ENCODE results near the gene CNDP2. TPM values are rescaled to one million over a fixed set of nuclear protein-coding genes. Genes with fewer than 3 reads are reported as not detected.

The CNDP2 gene
- total RNA-seq = 160 and 177 TPM in 2 replicates

GRCh38 chr18:74495581-74496507, at the start of gene CNDP2:
Gene CNDP2, plus strand, starts transcription at chr18:74496363. Its CDS starts 3,611 bp downstream, at chr18:74499974.
- Mint-ChIP-seq H3K27me3 (peaks cover 12% of the 10 kb centered on the region), H3K27ac (peak within 1 kb of the TSS; percentile 100), H3K9me3 (no peaks in the 10 kb centered on the region), H3K36me3 (ENCODE audit: low read depth) (peaks cover 21% of the 10 kb centered on the region), H3K4me3 (peak within 1 kb of the TSS; percentile 90), H3K4me1 (peaks cover 42% of the 10 kb centered on the region)
- intact Hi-C loops (cut with micrococcal nuclease) = loop anchor here (2.0 to 5.0 kb wide), 3 partner anchors 57 to 434 kb away; no protein-coding TSS in a partner anchor
- peak; percentile 100 for DNase-seq

- Mint-ChIP-seq H3K27ac (no peak overlapping the region), H3K4me3 (no peak overlapping the region), H3K36me3 (ENCODE audit: low read depth) (no peaks in the 10 kb centered on the region), H3K4me1 (no peaks in the 10 kb centered on the region), H3K9me3 (no peaks in the 10 kb centered on the region), H3K27me3 (peaks cover 6% of the 10 kb centered on the region)
- DNase-seq = no peak
- intact Hi-C loops (cut with micrococcal nuclease) = no loop called here
Observed at GRCh38 chr18:74446631-74447403, 49.3 kb upstream of the CNDP2 start.

- no peak for DNase-seq
- no peaks in the 10 kb centered on the region for H3K9me3 Mint-ChIP-seq
- intact Hi-C loops (cut with micrococcal nuclease) = no loop called here
Observed at GRCh38 chr18:74447404-74448152, 48.6 kb upstream of the CNDP2 start.

GRCh38 chr18:74450626-74451025, 45.5 kb upstream of the CNDP2 start:
- intact Hi-C loops (cut with micrococcal nuclease) = no loop called here
- peaks cover 34% of the 10 kb centered on the region for H3K27me3 Mint-ChIP-seq
- H3K27ac Mint-ChIP-seq = no peak overlapping the region
- no peaks in the 10 kb centered on the region for H3K9me3 Mint-ChIP-seq
- H3K36me3 Mint-ChIP-seq (ENCODE audit: low read depth) = no peaks in the 10 kb centered on the region
- DNase-seq = no peak
- H3K4me3 Mint-ChIP-seq = no peak overlapping the region
- no peaks in the 10 kb centered on the region for H3K4me1 Mint-ChIP-seq

More at GRCh38 chr18:74447404-74448152, 48.6 kb upstream of the CNDP2 start:
- Mint-ChIP-seq H3K4me3 (no peak overlapping the region), H3K36me3 (ENCODE audit: low read depth) (no peaks in the 10 kb centered on the region), H3K27ac (no peak overlapping the region), H3K27me3 (peaks cover 11% of the 10 kb centered on the region), H3K4me1 (no peaks in the 10 kb centered on the region)

- H3K27ac Mint-ChIP-seq = no peak overlapping the region
- DNase-seq = no peak
- no peak overlapping the region for H3K4me3 Mint-ChIP-seq
- H3K27me3 Mint-ChIP-seq = peaks cover 39% of the 10 kb centered on the region
- H3K9me3 Mint-ChIP-seq = no peaks in the 10 kb centered on the region
- intact Hi-C loops (cut with micrococcal nuclease) = no loop called here
- H3K4me1 Mint-ChIP-seq = no peaks in the 10 kb centered on the region
- no peaks in the 10 kb centered on the region for H3K36me3 Mint-ChIP-seq (ENCODE audit: low read depth)
Observed at GRCh38 chr18:74451148-74451547, 45.0 kb upstream of the CNDP2 start.

GRCh38 chr18:74453016-74453566, 43.1 kb upstream of the CNDP2 start:
- Mint-ChIP-seq H3K36me3 (ENCODE audit: low read depth) (no peaks in the 10 kb centered on the region), H3K27ac (no peak overlapping the region), H3K4me3 (no peak overlapping the region), H3K4me1 (no peaks in the 10 kb centered on the region), H3K9me3 (no peaks in the 10 kb centered on the region), H3K27me3 (peaks cover 53% of the 10 kb centered on the region)
- no peak for DNase-seq
- intact Hi-C loops (cut with micrococcal nuclease) = no loop called here

GRCh38 chr18:74453642-74454198, 42.4 kb upstream of the CNDP2 start:
- no peak overlapping the region for H3K4me3 Mint-ChIP-seq
- H3K27me3 Mint-ChIP-seq = peaks cover 57% of the 10 kb centered on the region
- no peaks in the 10 kb centered on the region for H3K36me3 Mint-ChIP-seq (ENCODE audit: low read depth)
- H3K4me1 Mint-ChIP-seq = no peaks in the 10 kb centered on the region
- H3K9me3 Mint-ChIP-seq = no peaks in the 10 kb centered on the region
- intact Hi-C loops (cut with micrococcal nuclease) = no loop called here
- no peak overlapping the region for H3K27ac Mint-ChIP-seq
- DNase-seq = no peak

GRCh38 chr18:74454279-74454751, 41.8 kb upstream of the CNDP2 start:
- Mint-ChIP-seq H3K4me3 (no peak overlapping the region), H3K36me3 (ENCODE audit: low read depth) (no peaks in the 10 kb centered on the region), H3K4me1 (no peaks in the 10 kb centered on the region), H3K9me3 (no peaks in the 10 kb centered on the region), H3K27ac (no peak overlapping the region), H3K27me3 (peaks cover 62% of the 10 kb centered on the region)
- DNase-seq = no peak
- intact Hi-C loops (cut with micrococcal nuclease) = no loop called here

GRCh38 chr18:74455386-74455785, 40.8 kb upstream of the CNDP2 start:
- no peaks in the 10 kb centered on the region for H3K4me1 Mint-ChIP-seq
- no peaks in the 10 kb centered on the region for H3K9me3 Mint-ChIP-seq
- H3K27ac Mint-ChIP-seq = no peak overlapping the region
- H3K27me3 Mint-ChIP-seq = peaks cover 69% of the 10 kb centered on the region
- H3K36me3 Mint-ChIP-seq (ENCODE audit: low read depth) = no peaks in the 10 kb centered on the region
- intact Hi-C loops (cut with micrococcal nuclease) = no loop called here
- no peak overlapping the region for H3K4me3 Mint-ChIP-seq
- no peak for DNase-seq

GRCh38 chr18:74456017-74456348, 40.2 kb upstream of the CNDP2 start:
- intact Hi-C loops (cut with micrococcal nuclease) = no loop called here
- Mint-ChIP-seq H3K9me3 (no peaks in the 10 kb centered on the region), H3K4me3 (no peak overlapping the region), H3K27me3 (peaks cover 69% of the 10 kb centered on the region), H3K27ac (no peak overlapping the region), H3K36me3 (ENCODE audit: low read depth) (no peaks in the 10 kb centered on the region), H3K4me1 (no peaks in the 10 kb centered on the region)
- DNase-seq = no peak

- no peaks in the 10 kb centered on the region for H3K36me3 Mint-ChIP-seq (ENCODE audit: low read depth)
- peaks cover 70% of the 10 kb centered on the region for H3K27me3 Mint-ChIP-seq
- no peaks in the 10 kb centered on the region for H3K4me1 Mint-ChIP-seq
- H3K27ac Mint-ChIP-seq = no peak overlapping the region
- DNase-seq = no peak
- no peaks in the 10 kb centered on the region for H3K9me3 Mint-ChIP-seq
- no peak overlapping the region for H3K4me3 Mint-ChIP-seq
- intact Hi-C loops (cut with micrococcal nuclease) = no loop called here
Observed at GRCh38 chr18:74456349-74457042, 39.7 kb upstream of the CNDP2 start.

- H3K36me3 Mint-ChIP-seq (ENCODE audit: low read depth) = no peaks in the 10 kb centered on the region
- intact Hi-C loops (cut with micrococcal nuclease) = no loop called here
- H3K27ac Mint-ChIP-seq = no peak within 1 kb of the TSS
- peak within 1 kb of the TSS; percentile 43 for H3K4me3 Mint-ChIP-seq
- no peaks in the 10 kb centered on the region for H3K9me3 Mint-ChIP-seq
- H3K27me3 Mint-ChIP-seq = peaks cover 66% of the 10 kb centered on the region
- no peaks in the 10 kb centered on the region for H3K4me1 Mint-ChIP-seq
- no peak for DNase-seq
Observed at GRCh38 chr18:74457043-74457724, 39.0 kb upstream of the CNDP2 start, which contains the start of gene DIPK1C. Gene DIPK1C, minus strand, starts transcription at chr18:74457308. Its CDS starts 49 bp downstream, at chr18:74457259.
